ENCODE data around the gene ABCB8.

The ABCB8 gene

GRCh38 chr7:151031011-151031410 is 2.8 kb downstream of the ABCB8 start:
- peaks cover 15% of the 10 kb centered on the region for H3K4me1 Mint-ChIP-seq
- peaks cover 6% of the 10 kb centered on the region for H3K36me3 Mint-ChIP-seq (ENCODE audit: low read depth)
- H3K27ac Mint-ChIP-seq = no peak overlapping the region
- no peaks in the 10 kb centered on the region for H3K9me3 Mint-ChIP-seq
- peak overlapping the region in 1 of 3 experiments; percentile 42 for H3K4me3 Mint-ChIP-seq
- H3K27me3 Mint-ChIP-seq (ENCODE audit: low read depth) = no peaks in the 10 kb centered on the region
- TF ChIP-seq CTCF (IDR thresholded peaks at IDR 0.05; ENCODE audit: unreplicated experiment in 3 of 3) = no peak

- H3K9me3 Mint-ChIP-seq = no peaks in the 10 kb centered on the region
- H3K27ac Mint-ChIP-seq = no peak overlapping the region
- H3K27me3 Mint-ChIP-seq (ENCODE audit: low read depth) = no peaks in the 10 kb centered on the region
- no peak overlapping the region for H3K4me3 Mint-ChIP-seq
- H3K4me1 Mint-ChIP-seq = peaks cover 7% of the 10 kb centered on the region
- peaks cover 6% of the 10 kb centered on the region for H3K36me3 Mint-ChIP-seq (ENCODE audit: low read depth)
- TF ChIP-seq CTCF (IDR thresholded peaks at IDR 0.05; ENCODE audit: unreplicated experiment in 3 of 3) = no peak
Measured at GRCh38 chr7:151032936-151033863, 5.0 kb downstream of the ABCB8 start.

GRCh38 chr7:151033864-151034249 is 5.6 kb downstream of the ABCB8 start:
- peaks cover 3% of the 10 kb centered on the region for H3K36me3 Mint-ChIP-seq (ENCODE audit: low read depth)
- H3K27ac Mint-ChIP-seq = no peak overlapping the region
- no peaks in the 10 kb centered on the region for H3K27me3 Mint-ChIP-seq (ENCODE audit: low read depth)
- H3K4me3 Mint-ChIP-seq = no peak overlapping the region
- H3K9me3 Mint-ChIP-seq = no peaks in the 10 kb centered on the region
- H3K4me1 Mint-ChIP-seq = peaks cover 6% of the 10 kb centered on the region
- TF ChIP-seq CTCF (IDR thresholded peaks at IDR 0.05; ENCODE audit: unreplicated experiment in 3 of 3) = no peak

GRCh38 chr7:151034312-151035025 is 6.2 kb downstream of the ABCB8 start:
- Mint-ChIP-seq H3K27me3 (ENCODE audit: low read depth) (no peaks in the 10 kb centered on the region), H3K9me3 (no peaks in the 10 kb centered on the region), H3K4me1 (peaks cover 9% of the 10 kb centered on the region), H3K36me3 (ENCODE audit: low read depth) (peaks cover 3% of the 10 kb centered on the region), H3K4me3 (no peak overlapping the region), H3K27ac (no peak overlapping the region)
- TF ChIP-seq CTCF (IDR thresholded peaks at IDR 0.05; ENCODE audit: unreplicated experiment in 3 of 3) = no peak

- Mint-ChIP-seq H3K9me3 (no peaks in the 10 kb centered on the region), H3K27me3 (ENCODE audit: low read depth) (no peaks in the 10 kb centered on the region)
- TF ChIP-seq CTCF (IDR thresholded peaks at IDR 0.05; ENCODE audit: unreplicated experiment in 3 of 3) = no peak
Measured at GRCh38 chr7:151035026-151035717, 6.9 kb downstream of the ABCB8 start.

More at GRCh38 chr7:151035026-151035717, 6.9 kb downstream of the ABCB8 start:
- Mint-ChIP-seq H3K4me3 (no peak overlapping the region), H3K27ac (no peak overlapping the region), H3K4me1 (peaks cover 16% of the 10 kb centered on the region), H3K36me3 (ENCODE audit: low read depth) (peaks cover 3% of the 10 kb centered on the region)
